Loucy (cell line): ENCODE results near the gene BANF2.

Source experiments
- H2AFZ ChIP-seq: fragments of 200-600 bp; sonication (generic); 2 replicates; pipeline ENCODE4 v1.6.0; 2016; ENCODE audit warnings: antibody characterized with exemption, mild to moderate bottlenecking, low read length, moderate library complexity
- H3F3A ChIP-seq: fragments of 200-600 bp; 2 replicates; pipeline ENCODE4 v1.6.0; 2016; ENCODE audit warnings: antibody characterized with exemption, low read depth, mild to moderate bottlenecking
- H3K27me3 ChIP-seq: fragments of 200-600 bp; sonication (generic); 2 replicates; pipeline ENCODE4 v1.6.1; 2014; ENCODE audit warnings: low read length, mild to moderate bottlenecking; ENCODE audit not compliant: insufficient read depth, poor library complexity, severe bottlenecking
- H3K36me3 ChIP-seq: fragments of 200-600 bp; sonication (generic); 2 replicates; pipeline ENCODE4 v1.6.1; 2016; ENCODE audit warnings: low read length; ENCODE audit not compliant: insufficient read depth
- H3K4me1 ChIP-seq: fragments of 200-600 bp; sonication (generic); 2 replicates; pipeline ENCODE4 v1.5.1; 2014; ENCODE audit warnings: low read length, mild to moderate bottlenecking; ENCODE audit not compliant: insufficient read depth, poor library complexity, severe bottlenecking
- H3K4me2 ChIP-seq: fragments of 200-600 bp; sonication (generic); 2 replicates; pipeline ENCODE4 v1.6.0; 2014; ENCODE audit warnings: antibody characterized with exemption, low read length, low read depth, mild to moderate bottlenecking; ENCODE audit not compliant: poor library complexity, severe bottlenecking
- H3K4me3 ChIP-seq: fragments of 200-600 bp; sonication (generic); 2 replicates; pipeline ENCODE4 v1.5.1; 2014; ENCODE audit warnings: low read length, mild to moderate bottlenecking, mixed read lengths; ENCODE audit not compliant: poor library complexity, severe bottlenecking
- H3K79me2 ChIP-seq: fragments of 200-600 bp; sonication (generic); 2 replicates; pipeline ENCODE4 v1.6.1; 2014; ENCODE audit warnings: low read length; ENCODE audit not compliant: insufficient read depth
- H3K9ac ChIP-seq: fragments of 200-600 bp; sonication (generic); 2 replicates; pipeline ENCODE4 v1.6.0; 2014; ENCODE audit warnings: mild to moderate bottlenecking, low read depth, low read length, moderate library complexity; ENCODE audit not compliant: poor library complexity, severe bottlenecking
- H3K9me2 ChIP-seq: fragments of 200-600 bp; sonication (generic); replicated peaks from 2 replicates; pipeline ENCODE4 v1.6.1; 2016; ENCODE audit warnings: low read depth, low read length, mixed read lengths
- H3K9me3 ChIP-seq: fragments of 200-600 bp; sonication (generic); 2 replicates; pipeline ENCODE4 v1.6.1; 2014; ENCODE audit warnings: mild to moderate bottlenecking, antibody characterized with exemption, low read length, low read depth; ENCODE audit not compliant: insufficient read depth
- H4K20me1 ChIP-seq: fragments of 200-600 bp; sonication (generic); 2 replicates; pipeline ENCODE4 v1.6.0; 2014; ENCODE audit warnings: antibody characterized with exemption, low read length, mild to moderate bottlenecking; ENCODE audit not compliant: insufficient read depth, poor library complexity, severe bottlenecking
- CTCF ChIP-seq: fragments of 200-600 bp; sonication (generic); conservative IDR thresholded peaks from 2 replicates; pipeline ENCODE4 v1.5.1; 2014; ENCODE audit warnings: mild to moderate bottlenecking, antibody characterized with exemption, low read length
- EZH2phosphoT487 ChIP-seq: fragments of 200-600 bp; IDR thresholded peaks from 2 replicates; pipeline ENCODE4 v1.6.1; 2018; ENCODE audit warnings: antibody characterized with exemption, mild to moderate bottlenecking, moderate library complexity, borderline replicate concordance

Gene BANF2

GRCh38 chr20:17759449-17759848 is 59.7 kb downstream of the BANF2 start:
- no peaks in the 10 kb centered on the region for H3K9me2 ChIP-seq
- H3K36me3 ChIP-seq, result no peaks in the 10 kb centered on the region
- 0 out of 2 replicates have a peak, but pooled peaks cover 7% of the 10 kb centered on the region for H3K9me3 ChIP-seq
- no peak overlapping the region for H2AFZ ChIP-seq
- no peak overlapping the region for H3K9ac ChIP-seq
- no peaks in the 10 kb centered on the region for H3F3A ChIP-seq
- H4K20me1 ChIP-seq, result no peaks in the 10 kb centered on the region
- no peak for TF ChIP-seq EZH2phosphoT487
- no peak for TF ChIP-seq CTCF
- no peak overlapping the region for H3K4me3 ChIP-seq
- no peaks in the 10 kb centered on the region for H3K27me3 ChIP-seq
- no peaks in the 10 kb centered on the region for H3K79me2 ChIP-seq
- H3K4me1 ChIP-seq, result no peaks in the 10 kb centered on the region
- no peak overlapping the region for H3K4me2 ChIP-seq

GRCh38 chr20:17761604-17762003 is 61.8 kb downstream of the BANF2 start:
- TF ChIP-seq CTCF (no peak), EZH2phosphoT487 (no peak)
- H3K4me3 ChIP-seq, result no peak overlapping the region
- H2AFZ ChIP-seq, result no peak overlapping the region
- H3F3A ChIP-seq, result no peaks in the 10 kb centered on the region
- H3K4me2 ChIP-seq, result no peak overlapping the region
- H3K9me2 ChIP-seq, result no peaks in the 10 kb centered on the region
- no peaks in the 10 kb centered on the region for H3K4me1 ChIP-seq
- H3K79me2 ChIP-seq, result no peaks in the 10 kb centered on the region
- H3K9me3 ChIP-seq, result 0 out of 2 replicates have a peak, but pooled peaks cover 7% of the 10 kb centered on the region
- H3K36me3 ChIP-seq, result no peaks in the 10 kb centered on the region
- no peaks in the 10 kb centered on the region for H4K20me1 ChIP-seq
- H3K27me3 ChIP-seq, result no peaks in the 10 kb centered on the region
- H3K9ac ChIP-seq, result no peak overlapping the region

GRCh38 chr20:17762243-17762872 is 62.6 kb downstream of the BANF2 start:
- no peak overlapping the region for H3K9ac ChIP-seq
- no peak overlapping the region for H3K4me3 ChIP-seq
- H3F3A ChIP-seq, result no peaks in the 10 kb centered on the region
- no peak overlapping the region for H2AFZ ChIP-seq
- TF ChIP-seq EZH2phosphoT487 (no peak), CTCF (no peak)
- H4K20me1 ChIP-seq, result no peaks in the 10 kb centered on the region
- H3K27me3 ChIP-seq, result no peaks in the 10 kb centered on the region
- no peaks in the 10 kb centered on the region for H3K9me2 ChIP-seq
- H3K4me1 ChIP-seq, result no peaks in the 10 kb centered on the region
- H3K9me3 ChIP-seq, result 0 out of 2 replicates have a peak, but pooled peaks cover 7% of the 10 kb centered on the region
- H3K4me2 ChIP-seq, result no peak overlapping the region
- H3K36me3 ChIP-seq, result no peaks in the 10 kb centered on the region
- H3K79me2 ChIP-seq, result no peaks in the 10 kb centered on the region
